ENCODE data around the gene CAPZB. TPM values are rescaled to one million over a fixed set of nuclear protein-coding genes. Genes with fewer than 3 reads are reported as not detected.
A peak's percentile ranks its signal among the peaks of the same experiment; 100 is the strongest.

Gene CAPZB
- total and polyA plus RNA-seq, 2 donors (not counting 3 experiments of a cell fraction or from before 2014, with no cell fraction given): 196 to 347 TPM

DNA sequence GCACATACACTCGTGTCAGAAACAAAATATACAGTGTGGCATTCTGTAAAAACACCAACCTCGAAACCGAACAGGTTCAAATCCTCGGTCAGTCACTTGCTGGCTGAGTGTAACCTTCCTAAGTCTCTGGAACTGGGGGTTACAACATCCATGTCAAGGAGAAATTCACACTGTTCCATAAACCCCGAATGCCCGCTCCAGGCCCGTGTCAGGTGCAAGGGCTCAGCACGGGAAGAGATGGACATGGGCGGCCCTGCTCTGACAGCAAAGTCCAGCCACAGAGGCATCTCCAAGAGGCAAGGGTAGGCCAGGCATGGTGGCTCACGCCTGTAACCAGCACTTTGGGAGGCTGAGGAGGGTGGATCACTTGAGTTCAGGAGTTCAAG, 93.8 kb downstream of the CAPZB start:
- no peak overlapping the region for H3K4me3 ChIP-seq (replicated peaks in 1 of 3; ENCODE audit: insufficient read depth in 1 of 3, low read depth in 1 of 3, low read length in 3 of 3)
- H3K4me2 ChIP-seq (ENCODE audit: insufficient read depth, low read length): peak overlapping the region; percentile 62
- dilution Hi-C loops (cut with MboI; ENCODE audit: extremely low pct_ligation_motif_present, low sequenced_read_pairs): no loop called here
- DNase-seq (ENCODE audit: low read depth, low spot score): no peak
- TF ChIP-seq MYC (IDR thresholded peaks at IDR 0.05; ENCODE audit: low read depth, low read length) (no peak), GATA2 (IDR thresholded peaks at IDR 0.05; ENCODE audit: insufficient read depth, insufficient read length, low read depth, low read length) (no peak), POLR2A (IDR thresholded peaks at IDR 0.05; ENCODE audit: low read depth, low read length) (no peak), JUN (IDR thresholded peaks at IDR 0.05; ENCODE audit: borderline replicate concordance, insufficient read depth, insufficient read length, low read depth) (no peak), EZH2 (IDR thresholded peaks at IDR 0.05; ENCODE audit: borderline replicate concordance, low read depth, low read length, severe bottlenecking) (no peak), POLR2AphosphoS5 (IDR thresholded peaks at IDR 0.05; ENCODE audit: insufficient read depth, low read depth, low read length) (no peak), FOS (IDR thresholded peaks at IDR 0.05; ENCODE audit: borderline replicate concordance, insufficient read depth, low read length) (no peak)
- TF ChIP-seq, protein P1, sequence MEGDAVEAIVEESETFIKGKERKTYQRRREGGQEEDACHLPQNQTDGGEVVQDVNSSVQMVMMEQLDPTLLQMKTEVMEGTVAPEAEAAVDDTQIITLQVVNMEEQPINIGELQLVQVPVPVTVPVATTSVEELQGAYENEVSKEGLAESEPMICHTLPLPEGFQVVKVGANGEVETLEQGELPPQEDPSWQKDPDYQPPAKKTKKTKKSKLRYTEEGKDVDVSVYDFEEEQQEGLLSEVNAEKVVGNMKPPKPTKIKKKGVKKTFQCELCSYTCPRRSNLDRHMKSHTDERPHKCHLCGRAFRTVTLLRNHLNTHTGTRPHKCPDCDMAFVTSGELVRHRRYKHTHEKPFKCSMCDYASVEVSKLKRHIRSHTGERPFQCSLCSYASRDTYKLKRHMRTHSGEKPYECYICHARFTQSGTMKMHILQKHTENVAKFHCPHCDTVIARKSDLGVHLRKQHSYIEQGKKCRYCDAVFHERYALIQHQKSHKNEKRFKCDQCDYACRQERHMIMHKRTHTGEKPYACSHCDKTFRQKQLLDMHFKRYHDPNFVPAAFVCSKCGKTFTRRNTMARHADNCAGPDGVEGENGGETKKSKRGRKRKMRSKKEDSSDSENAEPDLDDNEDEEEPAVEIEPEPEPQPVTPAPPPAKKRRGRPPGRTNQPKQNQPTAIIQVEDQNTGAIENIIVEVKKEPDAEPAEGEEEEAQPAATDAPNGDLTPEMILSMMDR (IDR thresholded peaks at IDR 0.05; ENCODE audit: extremely low read depth in 1 of 2, insufficient read depth in 1 of 2, low read depth in 1 of 2, low read length in 2 of 2): no peak
- TF ChIP-seq, protein P2, sequence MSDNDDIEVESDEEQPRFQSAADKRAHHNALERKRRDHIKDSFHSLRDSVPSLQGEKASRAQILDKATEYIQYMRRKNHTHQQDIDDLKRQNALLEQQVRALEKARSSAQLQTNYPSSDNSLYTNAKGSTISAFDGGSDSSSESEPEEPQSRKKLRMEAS (IDR thresholded peaks at IDR 0.05; ENCODE audit: insufficient read depth, insufficient read length): no peak
- no TSS peak for BruUV-seq (replicated peaks)
- POLR2A ChIA-PET: no interaction called here
- H3K36me3 ChIP-seq (ENCODE audit: control insufficient read depth in 2 of 2, extremely low read depth in 1 of 2, insufficient read depth in 2 of 2, low read length in 2 of 2): peaks cover 0 to 4% of the 10 kb centered on the region in 2 experiments
- CTCF ChIA-PET: interaction anchor here (0.8 to 4.6 kb wide), 30 partner anchors 10 to 261 kb away, joined by 3 to 75 read pairs (median 4); no protein-coding TSS in a partner anchor
- H3K79me2 ChIP-seq (ENCODE audit: control insufficient read depth, insufficient read depth, low read length): peaks cover 70% of the 10 kb centered on the region
- H2AFZ ChIP-seq (ENCODE audit: low read depth, low read length): no peak overlapping the region
- peaks cover 16% of the 10 kb centered on the region for H3K4me1 ChIP-seq (ENCODE audit: control insufficient read depth, extremely low read depth, insufficient read depth, low read length)
- H3K27ac ChIP-seq (ENCODE audit: insufficient read depth, low read depth, low read length): peak overlapping the region; percentile 18
- H3K9me1 ChIP-seq (replicated peaks; ENCODE audit: control insufficient read depth, extremely low read depth, insufficient read depth, low read length): no peaks in the 10 kb centered on the region
- no peaks in the 10 kb centered on the region for H3K27me3 ChIP-seq (ENCODE audit: control insufficient read depth in 2 of 2, insufficient read depth in 2 of 2, low read length in 2 of 2)
- peaks cover 3% of the 10 kb centered on the region for H4K20me1 ChIP-seq (replicated peaks; ENCODE audit: control insufficient read depth, extremely low read depth, insufficient read depth, low read length)
- no peaks in the 10 kb centered on the region for H3K9me3 ChIP-seq (replicated peaks; ENCODE audit: control insufficient read depth, insufficient read depth, low read length)
- FAIRE-seq: no peak
- intact Hi-C loops (cut with micrococcal nuclease): loop anchor here (1.0 to 2.0 kb wide), 4 partner anchors 47 to 260 kb away; partner anchors contain the start of gene CAPZB
- no peak overlapping the region for H3K9ac ChIP-seq (replicated peaks; ENCODE audit: extremely low read depth, insufficient read depth, low read length)
